ENCODE results near the gene PROM2. TPM values are rescaled to one million over a fixed set of nuclear protein-coding genes. Genes with fewer than 3 reads are reported as not detected.

The PROM2 gene
- total RNA-seq, 1 experiment from 2014 or later, result 3.1 TPM

- Histone ChIP-seq H3K4me1 (ENCODE audit: insufficient read depth, low read length) (no peaks in the 10 kb centered on the region), H2BK12ac (ENCODE audit: insufficient read length, low read depth, low read length) (no peak overlapping the region), H3K56ac (ENCODE audit: insufficient read length, low read depth, low read length) (no peak overlapping the region), H3K14ac (ENCODE audit: insufficient read depth, low read length) (no peak overlapping the region), H2BK120ac (ENCODE audit: low read depth, low read length, poor library complexity, severe bottlenecking) (no peak overlapping the region), H2BK20ac (ENCODE audit: low read depth, low read length, poor library complexity, severe bottlenecking) (no peak overlapping the region), H2BK5ac (ENCODE audit: insufficient read length, low read length) (no peak overlapping the region), H3T11ph (ENCODE audit: low read length) (no peak overlapping the region), H3K23ac (ENCODE audit: insufficient read length, low read depth, low read length) (no peak overlapping the region), H2AK5ac (ENCODE audit: insufficient read length, low read length) (no peak overlapping the region), H3K9ac (ENCODE audit: extremely low read depth, insufficient read length, low read length) (no peak overlapping the region), H3K27me3 (ENCODE audit: insufficient read depth, low read length) (no peaks in the 10 kb centered on the region), H4K20me1 (ENCODE audit: control insufficient read depth, insufficient read depth, insufficient read length) (no peaks in the 10 kb centered on the region), H3K9me3 (ENCODE audit: control insufficient read depth, low read depth, low read length) (peaks cover 10% of the 10 kb centered on the region), H3K4me2 (ENCODE audit: insufficient read depth, insufficient read length, low read length) (no peak overlapping the region), H4K5ac (ENCODE audit: insufficient read length, low read depth, low read length) (no peak overlapping the region), H3K79me1 (ENCODE audit: insufficient read depth, low read depth, low read length, poor library complexity, severe bottlenecking) (no peaks in the 10 kb centered on the region), H2BK15ac (ENCODE audit: low read depth, low read length) (no peak overlapping the region), H3K18ac (ENCODE audit: insufficient read length, low read depth, low read length) (no peak overlapping the region), H2AFZ (ENCODE audit: low read length) (no peak overlapping the region), H3K79me2 (ENCODE audit: insufficient read depth, low read length) (no peaks in the 10 kb centered on the region), H3K23me2 (ENCODE audit: insufficient read length, low read depth, low read length, poor library complexity, severe bottlenecking) (no peaks in the 10 kb centered on the region), H4K8ac (replicated peaks; ENCODE audit: insufficient read length, low read depth, low read length) (no peak overlapping the region), H3K4ac (ENCODE audit: low read depth, low read length) (no peak overlapping the region), H3K27ac (ENCODE audit: insufficient read length, low read depth, low read length) (no peak overlapping the region), H4K91ac (ENCODE audit: insufficient read length, low read depth, low read length) (no peak overlapping the region)
- no CpG with 5 or more reads among the region's 5 CpGs for WGBS (ENCODE audit: extremely low coverage, insufficient read length, low lambda C conversion rate)
- H3K4me1 Mint-ChIP-seq, result 0 out of 4 replicates have a peak, but pooled peaks cover 0 to 2% of the 10 kb centered on the region in 2 experiments
- H3K36me3 Mint-ChIP-seq (ENCODE audit: insufficient read depth in 1 of 3, low read depth in 3 of 3), result peaks cover 0 to 4% (median 0%) of the 10 kb centered on the region in 3 experiments; a peak in 1 of 7 replicates
- no peak for TF ChIP-seq CTCF (conservative IDR thresholded peaks at IDR 0.05)
- DNase-seq, result no peak
- H3K4me3 Mint-ChIP-seq, result no peak overlapping the region
- peaks cover 1% of the 10 kb centered on the region; the same call in 1 of the 2 replicates for H3K27me3 Mint-ChIP-seq (ENCODE audit: low read depth)
- H3K27ac Mint-ChIP-seq, result no peak overlapping the region
- peaks cover 50 to 51% of the 10 kb centered on the region in 2 experiments for H3K9me3 Mint-ChIP-seq
Measured at GRCh38 chr2:95234286-95234785, 39.9 kb upstream of the PROM2 start.
